Uterus (tissue), 4 donors: ENCODE data around the gene PRKAG2. TPM values are rescaled to one million over a fixed set of nuclear protein-coding genes. Genes with fewer than 3 reads are reported as not detected.
A peak's percentile ranks its signal among the peaks of the same experiment; 100 is the strongest.

ENCODE experiments used
- DNase-seq, 2 donors: peaks; one replicate each; pipeline ENCODE4 v3.0.0-alpha.2; 2019 to 2020
- H3K27ac ChIP-seq, 2 donors: fragments of 200-600 bp; sonication (generic); 1 replicate in 1 of 2; 2 replicates in 1 of 2; pipeline ENCODE4 v1.5.1; 2016 to 2018
- H3K27me3 ChIP-seq, 2 donors: fragments of 200-600 bp; sonication (generic); one replicate each; pipeline ENCODE4 v1.5.1; 2018 to 2019; ENCODE audit warnings: control low read depth in 1 of 2
- H3K36me3 ChIP-seq, 2 donors: fragments of 200-600 bp; sonication (generic); one replicate each; pipeline ENCODE4 v1.5.1; 2019; ENCODE audit warnings: control low read depth in 1 of 2
- H3K4me1 ChIP-seq, 2 donors: fragments of 200-600 bp; sonication (generic); one replicate each; pipeline ENCODE4 v1.5.1; 2018 to 2019; ENCODE audit warnings: control low read depth in 1 of 2
- H3K4me3 ChIP-seq, 2 donors: fragments of 200-600 bp; sonication (generic); 1 replicate in 1 of 2; 2 replicates in 1 of 2; pipeline ENCODE4 v1.5.1; 2018 to 2019; ENCODE audit warnings: mild to moderate bottlenecking in 1 of 2
- H3K9me3 ChIP-seq, 2 donors: fragments of 200-600 bp; sonication (generic); one replicate each; pipeline ENCODE4 v1.5.1; 2019; ENCODE audit warnings: control low read depth in 1 of 2
- POLR2A ChIP-seq, 2 donors: fragments of 450-650 bp; IDR thresholded peaks; one replicate each; pipeline ENCODE4 v1.6.1; 2016; ENCODE audit warnings: antibody characterized with exemption in 2 of 2, mild to moderate bottlenecking in 1 of 2, moderate library complexity in 1 of 2
- intact Hi-C: fragments of 100-400 bp; cut with DNase I; formaldehyde crosslinking; loops from one replicate; pipeline ENCODE4 v1.15.1; 2023; ENCODE audit warnings: low total_unique reads
- total RNA-seq, 4 donors: library from RNA; depleted of rRNA in 3 of 4; stranded (reverse); fragments of >200 nt in 3 of 4; gene quantifications; one replicate each; pipeline versions ENCODE4 v1.1.0 to v1.2.4, GENCODE V29; 2014 to 2023
- TF ChIP-seq, protein P1 (sequence below), 4 experiments: fragments of 200-600 bp in 2 of 4; fragments of 450-650 bp in 2 of 4; sonication (generic) in 2 of 4; IDR thresholded peaks; one replicate each; pipeline ENCODE4 v1.5.1; 2016 to 2019; ENCODE audit warnings: antibody characterized with exemption in 4 of 4, mild to moderate bottlenecking in 2 of 4, moderate library complexity in 1 of 4
- donor health status: DM: yes; HTN: yes; CAD: no.

The PRKAG2 gene
- total RNA-seq, 4 donors from 2014 or later, result 15.1 to 66.2 (median 33.6) TPM

DNA sequence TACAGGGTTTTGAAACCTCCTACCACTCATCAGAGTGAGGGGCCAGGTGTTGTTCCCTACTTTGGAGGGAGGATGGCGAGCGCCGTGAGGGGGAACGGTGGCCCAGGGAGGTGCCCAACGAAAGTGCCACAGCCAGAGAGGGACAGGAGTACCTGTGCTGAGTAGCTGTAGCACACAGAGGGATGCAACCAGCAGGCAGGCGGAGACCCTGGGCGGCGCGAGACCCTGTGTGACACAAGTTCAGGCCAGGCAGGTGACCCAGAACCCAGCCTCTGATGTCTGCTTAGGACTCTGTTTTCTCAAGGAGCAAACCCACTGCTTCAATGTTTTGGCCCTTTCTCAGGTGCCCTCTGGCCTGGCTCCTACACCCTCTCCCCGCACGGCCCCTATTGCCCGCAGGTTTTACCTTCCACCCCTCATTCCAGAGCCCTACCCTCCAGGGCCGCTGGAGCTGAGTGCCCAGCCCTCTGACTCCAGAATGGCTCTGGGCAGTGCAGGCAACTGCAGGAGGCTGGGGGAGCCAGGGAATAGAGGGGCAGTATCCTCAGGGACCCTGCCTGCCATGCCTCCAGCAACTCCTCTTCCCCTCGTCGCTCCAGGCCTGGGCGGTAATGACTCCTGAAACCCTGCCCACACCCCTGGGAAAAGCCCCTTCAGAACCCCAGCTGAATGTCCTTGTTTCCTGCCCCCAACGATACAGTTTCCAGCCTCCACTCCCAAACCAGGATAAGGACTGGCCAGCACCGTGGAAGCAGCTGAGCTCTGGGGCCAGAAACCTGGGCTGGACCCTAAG is 193.1 kb downstream of the PRKAG2 start:
- Histone ChIP-seq H3K4me3 (no peak overlapping the region), H3K27me3 (no peaks in the 10 kb centered on the region), H3K9me3 (no peaks in the 10 kb centered on the region), H3K4me1 (peaks cover 0 to 6% of the 10 kb centered on the region in 2 donors), H3K27ac (no peak overlapping the region), H3K36me3 (no peaks in the 10 kb centered on the region)
- no peak for DNase-seq
- intact Hi-C loops, result no loop called here
- TF ChIP-seq POLR2A (IDR thresholded peaks at IDR 0.05), result no peak

DNA sequence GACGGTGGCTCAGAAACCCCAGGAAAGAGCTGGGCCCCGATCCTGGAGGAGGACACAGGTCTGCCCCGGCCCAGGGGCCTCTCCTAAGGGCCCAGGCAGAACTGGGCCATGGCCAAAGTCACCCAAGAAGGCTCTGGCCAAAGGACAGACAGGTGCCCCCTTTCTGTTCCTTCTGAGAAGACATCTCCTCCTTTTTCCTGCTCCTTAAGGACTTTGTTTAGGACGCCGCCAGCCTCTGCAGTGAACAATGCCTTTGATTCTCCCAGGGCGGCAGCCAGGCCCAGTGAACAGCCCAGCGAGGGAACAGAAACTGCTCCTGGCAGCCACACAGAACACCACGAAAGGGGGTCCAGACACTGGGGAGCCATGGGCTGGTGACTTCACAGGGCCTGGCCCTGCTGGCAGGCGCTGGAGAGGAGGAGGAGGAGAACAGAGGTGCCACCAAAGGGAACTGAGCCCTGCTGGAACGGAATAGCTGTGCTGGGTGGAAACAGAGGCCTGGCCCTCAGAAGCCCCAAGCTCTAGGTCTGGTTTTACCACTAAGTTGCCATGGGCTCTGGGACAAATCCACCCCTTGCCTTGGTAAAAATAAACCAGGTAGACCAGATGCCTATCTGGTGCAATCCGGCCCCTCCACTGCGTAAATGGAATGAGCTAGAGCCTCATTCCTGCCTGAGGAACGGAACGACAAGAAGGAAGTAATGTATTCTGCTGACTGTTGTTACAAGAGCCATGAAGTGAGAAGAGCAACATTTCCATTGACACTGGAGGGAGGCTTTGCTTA is 193.9 kb downstream of the PRKAG2 start:
- peak overlapping the region in 1 of 2 donors; percentile 7 for H3K27ac ChIP-seq
- no peaks in the 10 kb centered on the region for H3K27me3 ChIP-seq
- H3K4me1 ChIP-seq, result peaks cover 0 to 4% of the 10 kb centered on the region in 2 donors
- H3K4me3 ChIP-seq, result no peak overlapping the region
- no peak for DNase-seq
- intact Hi-C loops, result no loop called here
- TF ChIP-seq, protein P1, sequence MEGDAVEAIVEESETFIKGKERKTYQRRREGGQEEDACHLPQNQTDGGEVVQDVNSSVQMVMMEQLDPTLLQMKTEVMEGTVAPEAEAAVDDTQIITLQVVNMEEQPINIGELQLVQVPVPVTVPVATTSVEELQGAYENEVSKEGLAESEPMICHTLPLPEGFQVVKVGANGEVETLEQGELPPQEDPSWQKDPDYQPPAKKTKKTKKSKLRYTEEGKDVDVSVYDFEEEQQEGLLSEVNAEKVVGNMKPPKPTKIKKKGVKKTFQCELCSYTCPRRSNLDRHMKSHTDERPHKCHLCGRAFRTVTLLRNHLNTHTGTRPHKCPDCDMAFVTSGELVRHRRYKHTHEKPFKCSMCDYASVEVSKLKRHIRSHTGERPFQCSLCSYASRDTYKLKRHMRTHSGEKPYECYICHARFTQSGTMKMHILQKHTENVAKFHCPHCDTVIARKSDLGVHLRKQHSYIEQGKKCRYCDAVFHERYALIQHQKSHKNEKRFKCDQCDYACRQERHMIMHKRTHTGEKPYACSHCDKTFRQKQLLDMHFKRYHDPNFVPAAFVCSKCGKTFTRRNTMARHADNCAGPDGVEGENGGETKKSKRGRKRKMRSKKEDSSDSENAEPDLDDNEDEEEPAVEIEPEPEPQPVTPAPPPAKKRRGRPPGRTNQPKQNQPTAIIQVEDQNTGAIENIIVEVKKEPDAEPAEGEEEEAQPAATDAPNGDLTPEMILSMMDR (IDR thresholded peaks at IDR 0.05), result no peak
- TF ChIP-seq POLR2A (IDR thresholded peaks at IDR 0.05), result no peak
- H3K9me3 ChIP-seq, result no peaks in the 10 kb centered on the region
- H3K36me3 ChIP-seq, result no peaks in the 10 kb centered on the region

DNA sequence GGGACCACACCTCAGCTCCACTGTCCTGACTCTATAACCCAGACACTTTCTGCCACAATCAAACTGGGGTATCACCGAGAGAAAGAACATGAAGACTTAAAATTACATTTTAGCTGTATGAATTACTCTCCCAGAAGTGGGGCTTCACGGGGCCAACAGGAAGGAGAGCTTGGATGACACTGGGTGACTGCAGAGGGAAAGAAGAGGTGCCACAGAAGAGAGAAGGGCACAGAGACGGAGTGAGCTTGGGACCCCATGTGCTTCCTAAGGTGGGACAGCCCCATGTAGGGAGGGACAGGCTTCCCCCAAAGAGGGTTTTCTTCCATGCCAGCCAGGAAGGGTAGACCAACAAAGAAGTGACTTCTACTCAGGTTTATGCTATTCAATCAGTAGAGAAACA is 195.2 kb downstream of the PRKAG2 start:
- Histone ChIP-seq H3K9me3 (no peaks in the 10 kb centered on the region), H3K4me1 (no peaks in the 10 kb centered on the region), H3K4me3 (no peak overlapping the region), H3K27ac (peak overlapping the region; percentile 32 to 78), H3K36me3 (no peaks in the 10 kb centered on the region), H3K27me3 (no peaks in the 10 kb centered on the region)
- intact Hi-C loops, result no loop called here
- DNase-seq, result no peak
- TF ChIP-seq, protein P1 (IDR thresholded peaks at IDR 0.05), result no peak
- no peak for TF ChIP-seq POLR2A (IDR thresholded peaks at IDR 0.05)

DNA sequence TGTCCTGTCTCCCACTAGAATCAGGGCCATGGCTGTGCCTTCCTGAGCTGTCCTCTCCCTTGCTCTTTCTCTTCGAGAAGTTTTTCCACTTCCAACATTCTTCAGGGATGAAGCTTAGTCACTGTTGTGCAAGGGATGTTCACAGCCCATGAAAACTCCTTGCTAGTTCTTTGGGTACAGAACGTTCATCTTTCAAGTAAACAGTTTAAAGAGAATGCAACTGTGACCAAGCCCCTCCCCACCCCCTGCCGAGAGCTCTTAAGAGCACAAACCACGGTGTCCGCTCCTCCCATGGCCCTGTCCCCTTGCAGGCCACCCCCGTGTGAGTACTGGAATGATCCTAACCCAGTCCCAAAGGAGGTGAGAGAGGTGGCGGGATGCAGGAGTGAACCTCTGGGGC is 196.1 kb downstream of the PRKAG2 start:
- Histone ChIP-seq H3K27ac (peak overlapping the region; percentile 64 to 78), H3K4me3 (no peak overlapping the region), H3K4me1 (no peaks in the 10 kb centered on the region), H3K36me3 (no peaks in the 10 kb centered on the region), H3K9me3 (no peaks in the 10 kb centered on the region), H3K27me3 (no peaks in the 10 kb centered on the region)
- intact Hi-C loops, result no loop called here
- peak; percentile 47 to 83 for DNase-seq
- TF ChIP-seq, protein P1 (IDR thresholded peaks at IDR 0.05), result no peak
- no peak for TF ChIP-seq POLR2A (IDR thresholded peaks at IDR 0.05)

DNA sequence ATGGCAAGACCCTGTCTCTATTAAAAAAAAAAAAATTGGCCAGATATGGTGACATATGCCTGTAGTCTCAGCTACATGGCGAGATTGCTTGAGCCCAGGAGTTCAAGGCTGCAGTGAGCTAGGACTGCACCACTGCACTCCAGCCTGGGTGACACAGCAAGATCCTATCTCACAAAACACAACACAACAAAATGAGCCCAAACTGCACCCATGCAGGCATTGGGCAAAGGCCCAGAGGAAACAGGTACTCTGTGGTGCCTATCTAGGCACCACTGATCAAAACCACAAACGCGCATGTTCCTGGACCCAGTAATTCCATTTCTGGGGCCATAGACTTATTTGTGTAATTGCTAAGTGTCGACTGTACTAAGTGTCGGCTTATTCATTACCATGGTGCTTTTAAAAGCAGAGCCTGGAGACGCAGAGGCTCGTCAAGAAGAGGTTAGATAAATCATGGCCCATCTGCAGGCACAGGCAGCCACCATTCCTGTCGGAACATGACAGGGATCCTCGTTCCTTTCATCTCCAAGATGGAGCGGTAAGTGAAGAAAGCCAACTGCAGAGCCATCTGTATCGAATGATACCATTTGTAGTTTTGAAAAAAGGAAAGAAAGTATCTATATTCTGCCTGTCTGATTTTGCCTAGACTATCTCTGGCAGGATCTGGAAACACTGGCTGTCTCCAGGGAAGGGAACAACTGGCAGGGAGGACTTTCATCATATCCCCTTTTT is 196.9 kb downstream of the PRKAG2 start:
- H3K36me3 ChIP-seq, result no peaks in the 10 kb centered on the region
- H3K27me3 ChIP-seq, result no peaks in the 10 kb centered on the region
- TF ChIP-seq POLR2A (IDR thresholded peaks at IDR 0.05), result no peak
- TF ChIP-seq, protein P1 (IDR thresholded peaks at IDR 0.05), result no peak
- no peak for DNase-seq
- H3K4me3 ChIP-seq, result no peak overlapping the region
- intact Hi-C loops, result no loop called here
- H3K4me1 ChIP-seq, result no peaks in the 10 kb centered on the region
- H3K9me3 ChIP-seq, result no peaks in the 10 kb centered on the region
- H3K27ac ChIP-seq, result peak overlapping the region; percentile 64 to 78
